Activated T-cell treated with anti-CD3 and anti-CD28 coated beads for 4 hours (primary cell): ENCODE data around the gene PTRHD1.

Experiments
- DNase-seq: peaks from one replicate; pipeline ENCODE4 v3.0.0-alpha.2; 2020

PTRHD1 gene

DNA sequence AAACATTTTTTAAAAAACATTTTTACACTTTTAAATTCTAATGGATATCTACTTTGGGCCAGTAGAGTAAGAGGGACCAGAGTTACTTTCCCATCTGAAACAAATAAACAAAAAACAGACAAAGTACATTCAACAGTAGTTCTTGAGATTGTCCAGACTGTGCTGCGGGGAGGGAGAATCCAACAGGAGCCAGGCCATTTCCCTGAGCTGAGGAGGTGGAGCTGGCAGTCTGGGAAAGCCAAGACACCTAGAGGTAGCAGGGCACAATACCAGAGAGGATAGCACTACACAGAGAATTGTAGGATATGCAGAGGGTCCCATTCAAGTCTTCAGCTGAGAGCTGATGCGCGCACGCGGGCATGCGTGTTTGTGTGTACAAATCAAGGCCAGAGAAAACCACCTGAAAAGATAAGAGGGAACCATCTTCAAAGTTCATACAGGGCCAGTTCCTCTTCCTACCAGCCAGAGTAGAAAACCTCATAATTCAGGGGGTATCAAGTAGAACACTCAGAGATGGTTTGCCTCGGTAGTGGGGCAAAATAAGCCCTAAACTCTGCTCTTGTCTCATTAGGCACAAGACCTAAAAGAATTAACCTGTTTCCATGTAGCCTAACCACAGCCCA lies 44.0 kb downstream of the PTRHD1 start:
- DNase-seq: no peak

DNA sequence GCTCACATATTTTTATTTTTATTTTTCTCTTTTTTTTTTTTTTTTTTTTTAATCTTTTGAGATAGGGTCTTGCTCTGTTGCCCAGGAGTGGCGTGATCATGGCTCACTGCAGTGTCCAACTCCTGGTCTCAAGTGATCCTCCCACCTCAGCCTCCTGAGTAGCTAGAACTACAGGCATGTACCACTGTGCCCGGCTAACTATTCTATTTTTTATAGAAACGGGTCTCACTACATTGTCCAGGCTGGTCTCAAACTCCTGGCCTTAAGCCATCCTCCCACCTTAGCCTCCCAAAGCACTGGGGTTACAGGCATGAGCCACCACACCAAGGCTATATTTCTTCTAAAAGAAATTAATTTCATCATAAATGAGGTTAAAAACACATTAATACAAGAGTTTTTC lies 45.9 kb downstream of the PTRHD1 start:
- no peak for DNase-seq

DNA sequence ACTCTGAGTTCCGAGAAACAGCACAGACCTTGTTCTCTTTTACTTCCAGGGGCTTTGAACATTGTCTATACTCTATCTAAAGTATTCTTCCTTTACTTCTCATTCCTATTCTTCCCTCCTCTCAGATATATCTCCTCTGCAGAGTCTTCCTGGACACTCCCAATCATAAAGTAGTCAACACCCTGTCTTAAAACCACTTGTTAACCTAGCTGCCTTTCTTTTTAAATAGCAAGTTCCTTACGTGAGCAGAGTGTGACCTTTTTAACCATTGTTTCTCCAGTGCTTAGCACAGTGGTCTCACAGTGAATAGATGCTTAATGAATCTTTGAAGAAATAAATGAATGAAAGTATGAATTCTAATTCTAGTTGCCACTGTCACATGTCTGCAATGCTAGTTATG lies 47.4 kb downstream of the PTRHD1 start:
- DNase-seq: no peak

DNA sequence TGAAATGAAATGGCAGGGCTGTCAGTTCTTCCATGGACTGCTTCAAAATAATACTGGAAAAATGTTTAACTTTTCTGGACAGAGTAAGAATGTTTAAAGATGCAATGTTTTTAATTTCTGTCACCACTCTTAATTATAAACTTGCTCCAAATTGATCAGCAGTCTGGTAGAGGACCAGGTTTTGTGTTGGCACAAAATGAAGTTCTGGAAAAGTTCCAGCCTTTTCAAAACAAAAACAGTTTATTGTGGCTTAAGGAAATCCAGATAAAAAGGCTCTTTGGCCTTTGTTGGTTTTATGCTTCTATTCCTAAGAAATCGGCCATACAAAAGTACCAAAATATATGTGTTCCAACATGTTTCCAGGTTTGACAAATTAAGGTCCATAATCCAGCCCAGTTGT lies 48.8 kb downstream of the PTRHD1 start:
- DNase-seq: no peak

DNA sequence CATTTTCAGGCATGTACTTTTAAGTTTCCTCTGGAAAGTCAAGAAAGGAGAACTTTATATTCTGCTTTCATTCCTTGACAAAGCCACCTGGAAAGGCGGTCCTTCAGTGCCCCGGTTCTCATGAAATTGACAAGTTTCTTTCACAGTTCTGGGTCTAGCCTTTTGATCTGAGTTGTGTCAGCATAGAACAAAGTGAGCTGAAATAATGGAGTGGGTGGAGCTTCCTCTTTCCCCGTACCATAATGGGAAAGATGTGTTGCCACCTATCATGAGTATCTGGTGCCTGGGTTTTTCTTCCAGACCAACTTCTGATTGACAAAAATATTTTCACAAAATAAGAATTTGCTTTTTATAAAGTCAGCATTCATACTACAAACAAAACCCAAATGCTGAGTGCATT lies 49.3 kb downstream of the PTRHD1 start:
- no peak for DNase-seq

GRCh38 chr2:24742730-24743129 lies 50.5 kb downstream of the PTRHD1 start:
- DNase-seq: no peak

DNA sequence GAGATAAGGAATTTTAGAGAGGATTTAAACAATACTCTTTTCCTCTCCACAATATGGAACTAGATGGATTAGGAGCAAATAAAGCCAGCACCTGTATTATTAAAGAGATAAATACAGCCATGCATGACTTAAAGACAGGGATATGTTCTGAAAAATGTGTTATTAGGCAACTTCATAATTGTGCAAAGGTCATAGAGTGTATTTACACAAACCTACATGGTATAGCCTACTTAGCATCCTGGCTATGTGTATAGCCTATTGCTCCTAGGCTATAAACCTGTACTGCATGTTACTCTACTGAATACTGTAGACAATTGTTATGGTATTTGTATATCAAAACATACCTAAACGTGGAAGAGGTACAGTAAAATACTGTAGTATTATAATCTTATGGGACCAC lies 53.0 kb downstream of the PTRHD1 start:
- no peak for DNase-seq
